HG02588 (cell line): ENCODE measurements around the gene NEIL1.

ENCODE experiments used
- ATAC-seq: cut with Tn5 transposase; IDR thresholded peaks from one replicate; pipeline ENCODE4 v1.9.1; 2021; ENCODE audit warnings: mild to moderate bottlenecking, moderate library complexity; ENCODE audit not compliant: unreplicated experiment

Gene NEIL1

DNA sequence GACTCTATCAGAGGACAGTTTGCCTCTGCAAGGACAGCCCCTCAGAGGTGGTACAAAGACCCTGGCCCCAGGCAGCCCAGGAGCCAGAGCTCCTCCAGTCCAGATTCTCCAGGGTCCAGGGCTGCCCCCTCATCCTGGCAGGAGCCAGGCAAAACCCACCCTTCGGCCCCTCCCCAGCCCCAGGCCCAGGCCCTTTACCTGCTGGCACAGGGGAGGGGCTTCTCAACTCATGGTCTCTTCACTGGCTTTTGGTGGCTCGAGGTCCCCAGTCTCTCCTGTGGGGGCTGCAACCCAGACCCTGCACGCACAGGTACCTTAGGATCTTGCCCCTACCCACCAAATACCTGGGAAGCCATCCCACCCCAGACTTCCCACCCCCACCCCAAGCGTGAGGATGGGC, 8.5 kb downstream of the NEIL1 start:
- ATAC-seq = no peak

DNA sequence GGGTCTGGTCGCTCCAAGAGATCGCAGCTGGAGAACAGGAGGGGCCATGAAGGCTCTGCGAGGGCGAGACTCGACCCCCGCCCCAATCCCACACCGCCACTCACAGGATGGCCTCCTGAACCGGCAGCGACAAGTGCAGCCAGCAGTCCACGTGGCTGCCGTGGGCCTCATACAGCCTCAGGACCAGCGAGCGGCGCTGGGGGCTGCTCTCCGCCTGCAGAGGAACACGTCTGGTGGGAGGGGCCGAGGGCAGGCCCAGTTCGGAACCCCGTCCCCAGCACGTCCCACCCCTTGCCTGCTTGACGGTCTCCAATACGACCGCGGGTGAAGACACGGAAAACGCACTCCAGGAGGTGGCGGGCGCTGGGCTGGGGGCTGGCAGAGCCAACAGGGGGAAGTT, 9.2 kb downstream of the NEIL1 start:
- ATAC-seq = no peak

GRCh38 chr15:75356517-75356916, 9.7 kb downstream of the NEIL1 start:
- no peak for ATAC-seq

DNA sequence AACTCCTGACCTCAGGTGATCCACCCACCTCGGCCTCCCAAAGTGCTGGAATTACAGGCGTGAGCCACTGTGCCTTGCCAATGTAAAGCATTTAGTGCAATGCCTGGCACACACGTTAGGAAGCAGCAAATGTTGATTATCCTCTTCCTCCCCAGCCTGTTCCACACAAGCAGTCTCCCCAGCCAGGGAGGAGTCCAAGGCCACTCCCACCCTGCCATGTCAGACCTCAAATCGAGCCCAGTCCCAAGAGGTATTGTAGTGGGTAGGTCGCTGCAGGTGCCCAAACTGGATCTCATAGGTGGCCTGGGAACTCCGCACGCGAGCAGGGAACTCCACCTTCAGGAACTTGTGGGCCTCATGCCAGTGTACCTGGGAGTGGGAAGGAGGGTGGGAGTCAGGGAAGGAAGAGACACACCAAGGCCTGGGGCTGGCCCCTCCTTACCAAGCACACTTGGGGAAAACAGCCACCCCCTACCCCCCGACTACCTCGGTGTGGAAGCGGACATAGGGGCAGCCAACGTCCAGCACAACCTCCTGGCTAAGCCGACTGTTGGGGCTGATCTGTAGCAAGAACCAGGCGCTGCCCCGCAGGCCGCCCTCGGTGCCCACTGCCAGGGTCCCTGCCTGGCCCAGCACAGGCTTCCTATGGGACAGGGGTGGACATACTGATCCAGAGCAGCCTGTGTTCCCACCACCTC, 11.3 kb downstream of the NEIL1 start:
- ATAC-seq = no peak

GRCh38 chr15:75358771-75359536, 12.1 kb downstream of the NEIL1 start:
- no peak for ATAC-seq

- no peak for ATAC-seq
These were observed 12.9 kb downstream of the NEIL1 start for GRCh38 chr15:75359537-75360250.

GRCh38 chr15:75360391-75360790, 13.6 kb downstream of the NEIL1 start:
- ATAC-seq = no peak

GRCh38 chr15:75360856-75361255, 14.0 kb downstream of the NEIL1 start:
- no peak for ATAC-seq

DNA sequence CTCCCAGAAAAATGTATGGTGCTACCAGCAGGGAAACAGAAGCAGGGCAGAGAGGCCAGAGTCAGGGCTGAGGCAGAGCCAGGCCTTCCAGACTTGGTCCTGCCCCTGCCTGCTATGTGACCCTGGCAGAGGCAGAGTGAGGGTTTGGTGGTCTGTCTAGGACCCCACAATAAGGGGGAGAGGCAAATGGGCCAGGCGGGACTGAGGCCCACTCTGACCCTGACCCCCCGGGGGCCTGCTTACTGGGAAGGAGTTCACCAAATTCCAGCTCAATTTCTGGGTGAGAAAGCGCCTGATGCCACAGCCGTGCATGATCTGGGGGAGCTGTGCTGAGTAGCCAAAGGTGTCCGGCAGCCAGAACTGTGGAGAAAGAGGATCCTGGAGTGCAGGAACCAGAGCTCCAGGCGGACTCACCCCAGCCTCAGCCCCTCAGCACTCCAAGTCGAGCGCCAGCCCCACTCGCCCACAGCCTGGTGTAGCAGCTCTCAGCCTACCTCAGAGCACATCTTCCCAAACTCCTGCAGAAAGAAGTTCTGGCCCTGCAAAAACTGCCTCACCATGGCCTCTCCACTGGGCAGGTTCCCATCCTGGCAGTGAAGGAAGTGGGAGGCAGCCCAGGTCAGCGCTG, 14.6 kb downstream of the NEIL1 start:
- no peak for ATAC-seq

DNA sequence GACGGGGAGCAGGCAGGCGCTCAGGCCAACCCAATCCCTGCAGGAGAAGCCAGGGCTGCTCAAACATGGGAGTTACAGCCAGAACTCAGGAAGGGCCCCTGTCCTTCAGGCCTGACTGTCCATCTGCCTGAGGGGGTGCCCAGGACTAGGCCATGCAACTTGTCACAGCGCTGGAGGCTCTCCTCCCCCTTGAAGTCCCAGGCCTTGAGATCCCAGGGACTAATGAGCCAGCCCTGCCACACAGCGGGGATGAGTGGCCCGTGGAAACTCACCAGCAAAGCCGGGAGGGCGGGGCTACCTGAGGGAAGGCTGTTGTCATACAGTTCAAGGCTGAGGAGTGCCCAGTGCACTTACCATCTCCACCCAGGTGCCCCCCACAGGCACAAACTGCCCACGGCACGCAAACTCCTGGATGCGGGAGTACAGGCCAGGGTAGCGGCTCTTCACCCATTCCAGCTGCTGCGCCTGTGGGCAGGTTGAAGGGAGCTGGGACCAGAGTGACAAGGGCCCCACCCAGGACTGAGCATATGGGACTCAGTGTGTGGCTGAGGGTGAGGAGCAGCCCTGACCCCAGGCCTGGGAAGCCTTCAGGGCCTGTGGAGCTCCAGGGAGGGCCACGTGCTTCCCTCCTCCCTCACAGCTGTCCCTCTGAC, 15.3 kb downstream of the NEIL1 start:
- no peak for ATAC-seq

- no peak for ATAC-seq
These were observed 15.9 kb downstream of the NEIL1 start for GRCh38 chr15:75362642-75363249.

DNA sequence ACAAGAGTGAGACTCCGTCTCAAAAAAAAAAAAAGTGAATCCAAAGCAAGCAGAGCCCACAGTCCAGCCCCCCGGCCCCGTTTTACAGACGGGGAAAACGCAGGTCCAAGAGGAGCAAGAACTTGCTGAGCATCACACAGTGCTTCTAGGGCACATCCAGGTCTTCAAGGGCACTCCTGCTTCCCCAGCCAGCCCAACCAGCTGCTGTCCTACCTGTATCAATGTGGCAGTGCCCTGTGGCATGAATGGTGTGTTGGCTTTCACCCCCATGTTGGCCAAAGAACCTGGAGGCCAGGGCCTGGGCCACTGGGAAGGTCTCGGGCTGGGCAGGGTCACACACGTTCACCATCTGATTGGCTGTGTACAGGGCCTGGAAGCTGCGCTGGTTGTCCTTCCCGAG, 16.9 kb downstream of the NEIL1 start:
- no peak for ATAC-seq

DNA sequence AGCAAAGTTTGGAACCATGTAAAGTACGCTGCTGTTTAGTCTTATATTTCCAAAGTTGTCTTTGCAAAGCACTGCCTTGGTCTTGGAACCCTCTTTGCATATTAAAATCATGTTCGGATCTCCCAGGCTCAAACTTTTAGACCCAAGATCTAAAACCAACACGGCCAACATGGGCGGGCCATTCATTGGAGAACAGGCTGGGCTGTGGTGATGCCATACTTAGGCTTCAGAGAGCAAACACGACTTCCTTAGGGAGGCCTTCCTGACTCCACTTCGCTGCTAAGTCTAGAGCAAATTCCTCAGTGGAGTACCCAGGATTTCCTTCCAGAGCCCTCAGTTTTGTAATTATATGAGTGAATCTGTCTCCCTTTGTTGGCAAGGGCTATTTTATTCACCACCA, 18.0 kb downstream of the NEIL1 start:
- no peak for ATAC-seq

DNA sequence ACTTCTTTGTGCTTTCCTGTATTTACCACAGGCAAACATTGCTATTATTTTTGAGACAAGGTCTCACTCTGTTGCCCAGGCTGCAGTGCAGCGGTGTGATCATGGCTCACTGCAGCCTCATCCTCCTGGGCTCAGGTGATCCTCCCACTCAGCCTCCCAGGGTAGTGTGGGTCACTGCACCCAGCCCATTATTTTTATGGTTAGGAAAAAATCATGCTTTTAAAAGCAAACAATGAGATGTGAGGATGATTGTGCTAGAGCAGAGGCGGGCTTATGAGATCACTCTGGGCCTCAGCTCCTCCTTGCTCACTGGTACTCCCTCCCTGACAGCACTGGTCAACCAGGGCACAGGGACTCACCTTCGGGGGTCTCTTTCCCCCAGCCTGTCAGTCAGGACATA, 19.3 kb downstream of the NEIL1 start:
- ATAC-seq = no peak

DNA sequence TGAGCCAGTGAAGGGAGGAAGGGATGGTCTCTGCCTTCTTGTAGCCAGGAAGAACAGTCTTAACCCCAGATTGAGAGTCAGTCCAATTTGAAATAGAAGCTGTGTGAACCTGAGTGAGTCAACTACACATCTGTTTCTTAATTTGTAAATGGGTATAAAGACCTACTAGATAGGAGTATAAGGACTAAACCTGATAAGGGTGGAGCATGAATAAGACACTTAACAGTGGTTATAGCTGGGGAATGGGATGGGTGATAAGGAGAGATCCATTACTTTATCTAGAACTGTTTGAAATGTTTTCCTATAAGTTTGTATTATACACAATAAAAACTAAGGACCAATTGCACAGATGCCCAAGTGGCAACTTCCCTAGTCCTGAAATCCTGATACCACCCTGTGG, 20.2 kb downstream of the NEIL1 start:
- no peak for ATAC-seq

DNA sequence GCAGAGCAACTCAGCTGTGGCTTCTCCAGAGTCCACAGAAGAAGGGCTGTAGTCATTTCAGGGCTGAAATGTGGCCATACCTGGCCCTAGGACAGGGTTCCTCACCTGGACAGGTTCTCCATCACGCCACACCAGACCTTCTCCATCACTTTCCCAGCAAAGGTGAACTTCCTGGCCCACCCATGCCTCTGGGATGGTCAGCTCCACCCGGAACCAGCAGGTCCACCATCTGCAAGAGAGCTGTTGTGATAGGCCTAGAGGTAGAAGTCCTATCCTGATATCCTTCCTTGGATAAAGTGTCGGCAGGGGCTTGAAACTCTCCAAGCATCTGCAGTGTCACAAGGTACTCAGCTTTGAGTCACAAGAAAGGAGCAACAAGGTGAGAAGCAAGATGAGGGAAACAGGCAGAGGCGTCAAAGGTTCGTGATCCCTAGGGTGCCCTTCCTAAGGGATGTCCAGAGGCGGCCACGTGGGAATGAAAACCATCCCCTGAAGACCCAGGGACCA, 20.6 kb downstream of the NEIL1 start:
- no peak for ATAC-seq

DNA sequence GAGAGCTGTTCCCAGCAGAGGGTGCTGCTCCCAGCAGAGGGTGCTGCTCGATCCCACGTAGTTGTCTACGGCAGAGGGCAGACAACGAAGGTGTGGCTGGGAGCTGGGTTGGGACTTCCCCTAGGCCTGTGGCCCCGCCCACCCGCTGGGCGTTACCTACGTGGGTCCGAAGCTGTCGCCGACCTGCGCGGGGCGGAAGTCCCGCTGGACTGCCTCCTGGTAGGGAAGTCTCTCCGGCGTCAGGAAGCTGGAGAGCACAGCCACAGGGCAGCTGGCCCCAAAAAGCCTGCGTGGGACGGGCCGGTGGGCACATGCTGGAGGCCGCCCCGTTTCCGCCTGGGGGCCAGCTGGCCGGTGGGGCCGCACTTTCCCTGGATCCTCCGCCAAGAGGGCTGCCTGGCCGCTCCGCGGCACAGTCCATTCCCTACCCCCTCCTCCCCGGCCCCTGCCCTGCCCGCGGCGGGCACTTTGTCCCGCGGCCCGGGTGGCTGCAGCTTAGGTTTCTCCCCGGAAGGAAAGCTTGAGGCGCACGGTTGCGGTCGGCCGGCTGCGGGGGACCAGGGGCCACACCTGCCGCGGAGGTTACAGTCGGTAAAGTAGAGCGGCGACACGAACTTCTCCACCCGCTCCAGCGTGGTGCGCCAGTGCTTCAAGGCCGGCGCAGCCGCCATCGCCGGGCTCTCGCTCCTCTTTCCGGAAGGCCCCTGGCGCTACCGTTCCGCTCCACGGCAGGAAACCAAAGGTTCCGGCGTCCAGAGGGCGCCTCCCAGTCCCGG, 21.3 kb downstream of the NEIL1 start, which contains the start of gene MAN2C1:
MAN2C1 (minus strand) TSS at position 695 of the 776 bp plus-strand sequence; CDS start at position 671, 24 bp downstream.
- ATAC-seq = peak; percentile 83

DNA sequence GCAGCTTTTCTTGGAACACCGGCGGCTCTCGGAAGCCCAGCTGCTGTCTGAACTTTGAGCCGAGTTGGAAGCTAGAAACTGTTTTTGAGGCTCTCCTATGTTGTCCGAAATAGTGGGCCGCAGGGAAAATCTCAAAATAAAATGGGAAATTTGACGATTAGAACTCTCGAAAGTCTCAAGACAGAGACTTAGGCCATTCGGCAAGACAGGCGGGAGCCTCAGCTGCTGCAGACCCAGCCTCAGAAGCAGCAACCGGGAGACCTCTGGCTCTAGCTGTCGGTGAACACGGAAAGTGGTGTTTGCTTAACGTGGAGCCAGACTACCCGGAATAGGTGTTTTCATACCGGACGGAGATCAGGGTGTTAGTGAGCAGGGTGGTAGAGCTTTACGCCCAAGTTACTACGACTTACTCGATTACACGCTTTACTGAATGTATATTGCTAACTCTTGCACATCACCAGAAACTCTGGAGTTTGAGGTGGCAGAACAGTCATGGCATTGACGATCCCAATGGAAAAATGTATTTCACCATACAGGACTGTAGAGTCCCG, 21.9 kb downstream of the NEIL1 start:
- ATAC-seq = peak; percentile 9
